Glutamatergic neuron (in vitro differentiated cells): ENCODE data around the gene MBP. TPM values are rescaled to one million over a fixed set of nuclear protein-coding genes. Genes with fewer than 3 reads are reported as not detected.

Experiments
- DNase-seq: peaks from one replicate; pipeline ENCODE4 v3.0.0; 2022
- H3K27ac Mint-ChIP-seq: one replicate; pipeline ENCODE4 v1.8.0; 2020; ENCODE audit warnings: mild to moderate bottlenecking, mixed read lengths, inconsistent platforms; ENCODE audit not compliant: unreplicated experiment
- H3K27me3 Mint-ChIP-seq: one replicate; pipeline ENCODE4 v1.8.0; 2020; ENCODE audit warnings: mild to moderate bottlenecking, moderate library complexity, mixed read lengths, inconsistent platforms; ENCODE audit not compliant: unreplicated experiment
- H3K36me3 Mint-ChIP-seq: one replicate; pipeline ENCODE4 v1.8.0; 2020; ENCODE audit warnings: mild to moderate bottlenecking, mixed read lengths, inconsistent platforms; ENCODE audit not compliant: unreplicated experiment
- H3K4me1 Mint-ChIP-seq: one replicate; pipeline ENCODE4 v1.8.0; 2020; ENCODE audit warnings: mild to moderate bottlenecking, low read depth, mixed read lengths, inconsistent platforms; ENCODE audit not compliant: unreplicated experiment
- H3K4me3 Mint-ChIP-seq: one replicate; pipeline ENCODE4 v1.8.0; 2020; ENCODE audit warnings: mild to moderate bottlenecking, mixed read lengths, inconsistent platforms; ENCODE audit not compliant: unreplicated experiment
- H3K9me3 Mint-ChIP-seq: one replicate; pipeline ENCODE4 v1.8.0; 2020; ENCODE audit warnings: mild to moderate bottlenecking, moderate library complexity, mixed read lengths, inconsistent platforms; ENCODE audit not compliant: unreplicated experiment
- CTCF ChIP-seq: fragments of 200-600 bp; sonication (generic); IDR thresholded peaks from one replicate; pipeline ENCODE4 v1.5.0; 2021; ENCODE audit not compliant: partially characterized antibody, unreplicated experiment
- total RNA-seq: library from RNA; stranded (reverse); fragmentation: NEBNext Ultra II Directional; extraction: Animal tissue kit (Norgen Biotek cat#: 25700); gene quantifications from one replicate; pipeline ENCODE4 v1.2.1, GENCODE V29; 2021; ENCODE audit not compliant: unreplicated experiment

MBP gene
- total RNA-seq, 1 donor from 2014 or later = 82.6 TPM

- Mint-ChIP-seq H3K4me1 (peaks cover 23% of the 10 kb centered on the region), H3K36me3 (no peaks in the 10 kb centered on the region), H3K9me3 (peaks cover 7% of the 10 kb centered on the region), H3K4me3 (no peak overlapping the region), H3K27me3 (peaks cover 9% of the 10 kb centered on the region), H3K27ac (peak overlapping the region; percentile 6)
- no peak for DNase-seq
- no peak for TF ChIP-seq CTCF
These were observed 40.9 kb upstream of the MBP start for GRCh38 chr18:77173275-77174030.

GRCh38 chr18:77170890-77171410 is 38.4 kb upstream of the MBP start:
- no peak for DNase-seq
- Mint-ChIP-seq H3K4me1 (peaks cover 42% of the 10 kb centered on the region), H3K27ac (peak overlapping the region; percentile 6), H3K27me3 (peaks cover 9% of the 10 kb centered on the region), H3K4me3 (peak overlapping the region; percentile 52), H3K36me3 (no peaks in the 10 kb centered on the region), H3K9me3 (peaks cover 11% of the 10 kb centered on the region)
- TF ChIP-seq CTCF = no peak

- H3K36me3 Mint-ChIP-seq = no peaks in the 10 kb centered on the region
- peaks cover 56% of the 10 kb centered on the region for H3K4me1 Mint-ChIP-seq
- no peak for TF ChIP-seq CTCF
- H3K4me3 Mint-ChIP-seq = peak overlapping the region; percentile 49
- H3K27ac Mint-ChIP-seq = peak overlapping the region; percentile 89
- DNase-seq = peak; percentile 30
- peaks cover 17% of the 10 kb centered on the region for H3K9me3 Mint-ChIP-seq
- H3K27me3 Mint-ChIP-seq = peaks cover 15% of the 10 kb centered on the region
These were observed 36.3 kb upstream of the MBP start for GRCh38 chr18:77168811-77169311.

- TF ChIP-seq CTCF = no peak
- Mint-ChIP-seq H3K4me1 (peaks cover 49% of the 10 kb centered on the region), H3K27ac (peak overlapping the region; percentile 18), H3K27me3 (peaks cover 14% of the 10 kb centered on the region), H3K36me3 (peaks cover 3% of the 10 kb centered on the region), H3K9me3 (peaks cover 18% of the 10 kb centered on the region), H3K4me3 (no peak overlapping the region)
- no peak for DNase-seq
These were observed 34.7 kb upstream of the MBP start for GRCh38 chr18:77167251-77167650.

GRCh38 chr18:77166523-77166922 is 33.9 kb upstream of the MBP start:
- no peak for TF ChIP-seq CTCF
- Mint-ChIP-seq H3K4me3 (peak overlapping the region; percentile 61), H3K27me3 (peaks cover 12% of the 10 kb centered on the region), H3K36me3 (peaks cover 3% of the 10 kb centered on the region), H3K4me1 (peaks cover 49% of the 10 kb centered on the region), H3K9me3 (peaks cover 19% of the 10 kb centered on the region), H3K27ac (peak overlapping the region; percentile 92)
- no peak for DNase-seq
